HEK293T (cell line): ENCODE measurements around the gene MYO5B.

Experiments used
- ARNT ChIP-seq: fragments of 450-650 bp; IDR thresholded peaks from 2 replicates; pipeline ENCODE4 v1.6.1; 2017; ENCODE audit warnings: mild to moderate bottlenecking
- BHLHE40 ChIP-seq: fragments of 450-650 bp; IDR thresholded peaks from 2 replicates; pipeline ENCODE4 v1.6.1; 2016; ENCODE audit warnings: mild to moderate bottlenecking, moderate library complexity, borderline replicate concordance
- CTBP1 ChIP-seq: fragments of 450-650 bp; IDR thresholded peaks from 2 replicates; pipeline ENCODE4 v1.6.1; 2016; ENCODE audit warnings: borderline replicate concordance
- ELF4 ChIP-seq: fragments of 450-650 bp; IDR thresholded peaks from 2 replicates; pipeline ENCODE4 v1.6.1; 2017; ENCODE audit warnings: antibody characterized with exemption
- FOXA1 ChIP-seq: fragments of 450-650 bp; IDR thresholded peaks from 2 replicates; pipeline ENCODE4 v1.6.1; 2016; ENCODE audit warnings: mild to moderate bottlenecking
- FOXK2 ChIP-seq: fragments of 450-650 bp; IDR thresholded peaks from 2 replicates; pipeline ENCODE4 v1.6.1; 2016; ENCODE audit warnings: mild to moderate bottlenecking
- FOXM1 ChIP-seq: fragments of 450-650 bp; IDR thresholded peaks from 2 replicates; pipeline ENCODE4 v1.6.1; 2017; ENCODE audit warnings: mild to moderate bottlenecking, borderline replicate concordance
- HDGF ChIP-seq: fragments of 450-650 bp; IDR thresholded peaks from 2 replicates; pipeline ENCODE4 v1.6.1; 2017; ENCODE audit warnings: antibody characterized with exemption, borderline replicate concordance
- L3MBTL2 ChIP-seq: fragments of 450-650 bp; conservative IDR thresholded peaks from 2 replicates; pipeline ENCODE4 v1.6.1; 2016; ENCODE audit warnings: mild to moderate bottlenecking
- NFRKB ChIP-seq: fragments of 450-650 bp; IDR thresholded peaks from 2 replicates; pipeline ENCODE4 v1.6.1; 2016; ENCODE audit warnings: mild to moderate bottlenecking, moderate library complexity
- SP1 ChIP-seq: fragments of 450-650 bp; IDR thresholded peaks from 2 replicates; pipeline ENCODE4 v1.6.1; 2017
- SUZ12 ChIP-seq: fragments of 450-650 bp; IDR thresholded peaks from 2 replicates; pipeline ENCODE4 v1.6.1; 2016; ENCODE audit warnings: mild to moderate bottlenecking
- ZNF384 ChIP-seq: fragments of 450-650 bp; IDR thresholded peaks from 2 replicates; pipeline ENCODE4 v1.6.1; 2016
- TF ChIP-seq, protein P1 (sequence below): fragments of 450-650 bp; IDR thresholded peaks from 2 replicates; pipeline ENCODE4 v1.6.1; 2016

DNA sequence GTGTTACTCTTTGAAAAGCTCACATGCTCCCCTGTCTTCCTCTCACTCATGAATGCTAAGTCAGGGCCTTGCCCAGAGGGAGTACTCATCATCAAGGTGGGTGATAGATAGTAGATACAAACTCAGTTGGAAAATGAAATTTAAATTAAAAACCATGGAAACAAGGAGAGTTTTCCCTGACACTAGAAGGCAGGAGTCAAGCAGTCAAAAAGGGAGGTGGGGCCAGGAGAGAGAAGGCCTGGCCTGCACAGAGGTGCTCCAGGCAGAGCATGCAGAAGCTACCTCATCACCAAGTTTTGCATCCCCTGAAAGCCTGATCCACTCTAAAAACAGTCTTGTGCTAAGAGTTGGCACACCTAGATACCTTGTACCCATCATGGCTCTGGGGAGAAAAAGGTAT, 143.7 kb downstream of the MYO5B start:
- TF ChIP-seq SUZ12, result no peak
- no peak for TF ChIP-seq BHLHE40
- TF ChIP-seq ELF4, result no peak
- TF ChIP-seq HDGF, result no peak
- no peak for TF ChIP-seq SP1
- no peak for TF ChIP-seq FOXK2
- TF ChIP-seq NFRKB, result no peak
- TF ChIP-seq FOXM1, result no peak
- TF ChIP-seq, protein P1, sequence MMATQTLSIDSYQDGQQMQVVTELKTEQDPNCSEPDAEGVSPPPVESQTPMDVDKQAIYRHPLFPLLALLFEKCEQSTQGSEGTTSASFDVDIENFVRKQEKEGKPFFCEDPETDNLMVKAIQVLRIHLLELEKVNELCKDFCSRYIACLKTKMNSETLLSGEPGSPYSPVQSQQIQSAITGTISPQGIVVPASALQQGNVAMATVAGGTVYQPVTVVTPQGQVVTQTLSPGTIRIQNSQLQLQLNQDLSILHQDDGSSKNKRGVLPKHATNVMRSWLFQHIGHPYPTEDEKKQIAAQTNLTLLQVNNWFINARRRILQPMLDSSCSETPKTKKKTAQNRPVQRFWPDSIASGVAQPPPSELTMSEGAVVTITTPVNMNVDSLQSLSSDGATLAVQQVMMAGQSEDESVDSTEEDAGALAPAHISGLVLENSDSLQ, result no peak
- TF ChIP-seq L3MBTL2, result no peak
- no peak for TF ChIP-seq ARNT
- no peak for TF ChIP-seq ZNF384
- no peak for TF ChIP-seq FOXA1
- TF ChIP-seq CTBP1, result no peak
